NT2/D1 (cell line): ENCODE results near the gene NDUFB2.
"Not testable (repeated sequence)": the region's sequence is repeated elsewhere in the genome, so short reads cannot be mapped to it uniquely, and the experiment has no call there.

ENCODE experiments used
- SUZ12 ChIP-seq: IDR thresholded peaks from 2 replicates; pipeline ENCODE4 v1.6.1; 2011; ENCODE audit not compliant: insufficient read length, insufficient read depth; ENCODE audit errors: extremely low read depth
- YY1 ChIP-seq: IDR thresholded peaks from 2 replicates; pipeline ENCODE4 v1.6.1; 2011; ENCODE audit not compliant: insufficient read length, insufficient read depth
- ZNF274 ChIP-seq: IDR thresholded peaks from 2 replicates; pipeline ENCODE4 v1.6.1; 2011; ENCODE audit warnings: mild to moderate bottlenecking, low read depth, low read length

- TF ChIP-seq SUZ12, ZNF274, YY1: not testable (repeated sequence)
These were observed 33.6 kb upstream of the NDUFB2 start for GRCh38 chr7:140662938-140663337.
